CD14-positive monocyte (primary cell): ENCODE data around the gene GLYR1. TPM values are rescaled to one million over a fixed set of nuclear protein-coding genes. Genes with fewer than 3 reads are reported as not detected.
A peak's percentile ranks its signal among the peaks of the same experiment; 100 is the strongest.

Experiments used
- DNase-seq, 3 donors: peaks; one replicate each; pipeline ENCODE4 v3.0.0-alpha.2; 2011 to 2022
- H2AFZ ChIP-seq: 2 replicates; pipeline ENCODE4 v1.6.0; 2012; ENCODE audit warnings: mild to moderate bottlenecking, low read depth, low read length, inconsistent platforms; ENCODE audit not compliant: insufficient read depth, poor library complexity, severe bottlenecking
- H3K27ac ChIP-seq, 2 donors: 1 replicate in 1 of 2; 2 replicates in 1 of 2; pipeline ENCODE4 v1.5.1; 2012 to 2013; ENCODE audit warnings: low read length in 2 of 2, control low read depth in 1 of 2, inconsistent platforms in 1 of 2, low read depth in 1 of 2, mild to moderate bottlenecking in 1 of 2
- H3K27me3 ChIP-seq, 2 donors: one replicate each; pipeline versions ENCODE4 v1.6.0 to v1.6.1; 2011 to 2013; ENCODE audit warnings: low read length in 2 of 2; ENCODE audit not compliant: control insufficient read depth in 2 of 2, insufficient read depth in 2 of 2
- H3K36me3 ChIP-seq, 2 donors: replicated peaks in 1 of 2; 1 replicate in 1 of 2; 2 replicates in 1 of 2; pipeline versions ENCODE4 v1.5.1 to v1.6.1; 2012 to 2013; ENCODE audit warnings: low read length in 2 of 2, control low read depth in 1 of 2, inconsistent platforms in 1 of 2, mild to moderate bottlenecking in 1 of 2; ENCODE audit not compliant: insufficient read depth in 2 of 2, control insufficient read depth in 1 of 2
- H3K4me1 ChIP-seq, 2 donors: 1 replicate in 1 of 2; 2 replicates in 1 of 2; pipeline versions ENCODE4 v1.5.1 to v1.6.1; 2012 to 2013; ENCODE audit warnings: low read length in 2 of 2, control low read depth in 1 of 2, inconsistent platforms in 1 of 2, mild to moderate bottlenecking in 1 of 2, moderate library complexity in 1 of 2; ENCODE audit not compliant: insufficient read depth in 2 of 2, control insufficient read depth in 1 of 2
- H3K4me2 ChIP-seq: replicated peaks from 2 replicates; pipeline ENCODE3; 2012; ENCODE audit warnings: low read length, moderate library complexity, mild to moderate bottlenecking; ENCODE audit not compliant: poor library complexity, severe bottlenecking; ENCODE audit errors: extremely low read depth
- H3K4me3 ChIP-seq, 3 experiments: fragments of 200-600 bp in 1 of 3; sonication (generic) in 1 of 3; replicated peaks in 1 of 3; 1 replicate in 2 of 3; 2 replicates in 1 of 3; pipeline ENCODE4 v1.5.1; 2011 to 2013; ENCODE audit warnings: low read length in 3 of 3, mild to moderate bottlenecking in 3 of 3, control low read depth in 2 of 3, low read depth in 2 of 3, inconsistent platforms in 1 of 3, moderate library complexity in 1 of 3
- H3K79me2 ChIP-seq: 2 replicates; pipeline ENCODE4 v1.6.0; 2012; ENCODE audit warnings: mild to moderate bottlenecking, control low read depth, inconsistent platforms, low read length, moderate library complexity; ENCODE audit not compliant: insufficient read depth
- H3K9ac ChIP-seq: 2 replicates; pipeline ENCODE4 v1.6.0; 2017; ENCODE audit warnings: low read length, mild to moderate bottlenecking; ENCODE audit not compliant: insufficient read depth, poor library complexity, severe bottlenecking
- H3K9me3 ChIP-seq, 2 donors: replicated peaks in 1 of 2; 1 replicate in 1 of 2; 2 replicates in 1 of 2; pipeline versions ENCODE4 v1.5.1 to v1.6.1; 2012 to 2013; ENCODE audit warnings: low read length in 2 of 2, control low read depth in 1 of 2; ENCODE audit not compliant: control insufficient read depth in 1 of 2, insufficient read depth in 1 of 2
- H4K20me1 ChIP-seq: 2 replicates; pipeline ENCODE4 v1.6.0; 2012; ENCODE audit warnings: mild to moderate bottlenecking, low read length, control low read depth, moderate library complexity; ENCODE audit not compliant: insufficient read depth
- H3K27ac Mint-ChIP-seq, 7 donors: one replicate each; pipeline ENCODE4 v1.8.0; 2020; ENCODE audit warnings: mild to moderate bottlenecking in 7 of 7, mixed read lengths in 7 of 7, moderate library complexity in 6 of 7, inconsistent platforms in 2 of 7
- H3K27me3 Mint-ChIP-seq, 3 donors: one replicate each; pipeline ENCODE4 v1.8.0; 2021 to 2022; ENCODE audit warnings: low read depth in 3 of 3, mild to moderate bottlenecking in 3 of 3, mixed read lengths in 3 of 3, moderate library complexity in 3 of 3, inconsistent platforms in 1 of 3
- H3K36me3 Mint-ChIP-seq, 2 donors: one replicate each; pipeline ENCODE4 v1.8.0; 2020; ENCODE audit warnings: mixed read lengths in 2 of 2, inconsistent platforms in 1 of 2, mild to moderate bottlenecking in 1 of 2
- H3K4me1 Mint-ChIP-seq: one replicate; pipeline ENCODE4 v1.8.0; 2020; ENCODE audit warnings: mild to moderate bottlenecking, mixed read lengths
- H3K4me3 Mint-ChIP-seq, 2 donors: one replicate each; pipeline ENCODE4 v1.8.0; 2020; ENCODE audit warnings: mild to moderate bottlenecking in 2 of 2, mixed read lengths in 2 of 2, moderate library complexity in 1 of 2
- H3K9me3 Mint-ChIP-seq, 7 donors: one replicate each; pipeline ENCODE4 v1.8.0; 2020 to 2022; ENCODE audit warnings: mixed read lengths in 7 of 7, mild to moderate bottlenecking in 6 of 7, moderate library complexity in 6 of 7, inconsistent platforms in 2 of 7
- WGBS: methylation state at CpG from one replicate; pipeline ENCODE4 v1.1.5; 2013; ENCODE audit warnings: missing lambda C conversion rate; ENCODE audit not compliant: insufficient coverage; 5-methylcytosine and 5-hydroxymethylcytosine counted together
- intact Hi-C, 2 donors: fragments of 100-400 bp; cut with micrococcal nuclease; formaldehyde crosslinking; loops; one replicate each; pipeline versions ENCODE4 v1.15.0 to v1.15.1; 2023
- polyA plus RNA-seq, 3 donors: library from polyadenylated mRNA; depleted of rRNA in 1 of 3; unstranded in 2 of 3; stranded (reverse) in 1 of 3; fragments of 300-500 nt in 2 of 3; fragments of >200 nt in 1 of 3; fragmentation: Illumina TruSeq in 2 of 3; gene quantifications; 1 replicate in 2 of 3; 2 replicates in 1 of 3; pipeline ENCODE4 v1.2.3, GENCODE V29; 2012 to 2021
- TF ChIP-seq, protein P1 (sequence below): fragments of 200-600 bp; IDR thresholded peaks from one replicate; pipeline ENCODE4 v1.8.0; 2022; ENCODE audit warnings: antibody characterized with exemption, mild to moderate bottlenecking

Gene GLYR1
- polyA plus RNA-seq, 3 donors: 34.2 to 41.9 (median 39.3) TPM

DNA sequence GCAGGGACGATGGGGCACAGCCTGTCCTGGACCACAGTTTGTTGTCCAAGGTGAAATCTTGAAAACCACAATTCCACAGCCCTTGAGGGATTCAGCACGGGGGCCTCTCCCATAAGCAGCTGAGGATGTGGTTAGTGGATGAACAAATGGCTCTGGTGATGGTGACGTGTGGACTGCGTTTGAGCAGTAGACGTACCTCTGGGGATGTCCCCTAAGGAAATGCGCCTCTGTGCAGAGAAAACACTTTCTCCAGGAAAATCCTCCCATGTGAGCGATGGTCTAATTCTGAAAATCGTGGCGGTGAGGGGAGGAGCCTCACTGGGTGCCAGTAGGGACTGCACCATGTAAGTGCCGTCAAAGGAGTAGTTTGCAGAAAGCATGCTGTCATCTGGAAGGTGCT lies 56.2 kb downstream of the GLYR1 start:
- Histone ChIP-seq H3K36me3 (peaks cover 4 to 5% of the 10 kb centered on the region in 2 donors), H3K4me3 (no peak overlapping the region), H3K27ac (no peak overlapping the region), H3K9me3 (no peaks in the 10 kb centered on the region), H3K4me1 (no peaks in the 10 kb centered on the region), H4K20me1 (no peaks in the 10 kb centered on the region), H3K27me3 (no peaks in the 10 kb centered on the region), H3K4me2 (no peak overlapping the region), H3K9ac (no peak overlapping the region), H2AFZ (no peak overlapping the region), H3K79me2 (no peaks in the 10 kb centered on the region)
- intact Hi-C loops: no loop called here
- Mint-ChIP-seq H3K9me3 (peaks cover 0 to 2% (median 0%) of the 10 kb centered on the region in 7 donors), H3K27ac (no peak overlapping the region), H3K4me1 (peaks cover 3% of the 10 kb centered on the region), H3K36me3 (peaks cover 0 to 6% of the 10 kb centered on the region in 2 donors), H3K27me3 (peaks cover 0 to 7% (median 5%) of the 10 kb centered on the region in 3 donors), H3K4me3 (no peak overlapping the region)
- TF ChIP-seq, protein P1, sequence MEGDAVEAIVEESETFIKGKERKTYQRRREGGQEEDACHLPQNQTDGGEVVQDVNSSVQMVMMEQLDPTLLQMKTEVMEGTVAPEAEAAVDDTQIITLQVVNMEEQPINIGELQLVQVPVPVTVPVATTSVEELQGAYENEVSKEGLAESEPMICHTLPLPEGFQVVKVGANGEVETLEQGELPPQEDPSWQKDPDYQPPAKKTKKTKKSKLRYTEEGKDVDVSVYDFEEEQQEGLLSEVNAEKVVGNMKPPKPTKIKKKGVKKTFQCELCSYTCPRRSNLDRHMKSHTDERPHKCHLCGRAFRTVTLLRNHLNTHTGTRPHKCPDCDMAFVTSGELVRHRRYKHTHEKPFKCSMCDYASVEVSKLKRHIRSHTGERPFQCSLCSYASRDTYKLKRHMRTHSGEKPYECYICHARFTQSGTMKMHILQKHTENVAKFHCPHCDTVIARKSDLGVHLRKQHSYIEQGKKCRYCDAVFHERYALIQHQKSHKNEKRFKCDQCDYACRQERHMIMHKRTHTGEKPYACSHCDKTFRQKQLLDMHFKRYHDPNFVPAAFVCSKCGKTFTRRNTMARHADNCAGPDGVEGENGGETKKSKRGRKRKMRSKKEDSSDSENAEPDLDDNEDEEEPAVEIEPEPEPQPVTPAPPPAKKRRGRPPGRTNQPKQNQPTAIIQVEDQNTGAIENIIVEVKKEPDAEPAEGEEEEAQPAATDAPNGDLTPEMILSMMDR: no peak
- 75% methylated on average over 4 of the region's 10 CpGs for WGBS
- peak in 1 of 3 donors; percentile 35 for DNase-seq

DNA sequence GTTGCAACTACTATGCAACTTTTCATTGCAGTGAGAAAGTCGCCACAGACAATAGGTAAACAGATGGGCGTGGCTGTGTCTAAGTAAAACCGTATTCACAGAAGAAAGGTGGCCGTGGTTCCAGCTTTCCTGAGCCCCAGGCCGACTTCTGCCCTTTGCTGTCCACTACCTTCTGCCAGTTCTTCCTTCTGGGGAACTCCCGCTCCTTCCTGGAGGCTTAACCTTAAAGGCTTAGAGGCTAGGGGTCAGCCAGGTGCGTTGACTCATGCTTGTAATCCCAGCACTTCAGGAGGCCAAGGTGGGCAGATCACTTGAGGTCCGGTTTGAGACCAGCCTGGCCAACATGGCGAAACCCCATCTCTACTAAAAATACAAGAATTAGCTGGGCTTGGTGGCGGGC lies 56.8 kb downstream of the GLYR1 start:
- Mint-ChIP-seq H3K27ac (no peak overlapping the region), H3K4me3 (no peak overlapping the region), H3K9me3 (peaks cover 0 to 2% (median 0%) of the 10 kb centered on the region in 7 donors), H3K4me1 (peaks cover 3% of the 10 kb centered on the region), H3K36me3 (peaks cover 0 to under 1% of the 10 kb centered on the region in 2 donors), H3K27me3 (peaks cover 0 to 7% (median 5%) of the 10 kb centered on the region in 3 donors)
- H3K36me3 ChIP-seq: no peaks in the 10 kb centered on the region
- H3K27me3 ChIP-seq: no peaks in the 10 kb centered on the region
- H3K4me2 ChIP-seq: no peak overlapping the region
- H3K4me3 ChIP-seq: no peak overlapping the region
- no peak overlapping the region for H3K27ac ChIP-seq
- TF ChIP-seq, protein P1: no peak
- no peaks in the 10 kb centered on the region for H3K79me2 ChIP-seq
- H3K9me3 ChIP-seq: no peaks in the 10 kb centered on the region
- 92% methylated on average over 7 of the region's 10 CpGs for WGBS
- DNase-seq: no peak
- H4K20me1 ChIP-seq: no peaks in the 10 kb centered on the region
- intact Hi-C loops: no loop called here
- H3K4me1 ChIP-seq: no peaks in the 10 kb centered on the region
- H2AFZ ChIP-seq: no peak overlapping the region
- H3K9ac ChIP-seq: no peak overlapping the region
